Measurements from ENCODE around the gene SLC51B. TPM values are rescaled to one million over a fixed set of nuclear protein-coding genes. Genes with fewer than 3 reads are reported as not detected.

SLC51B gene
- total and polyA plus RNA-seq, 2 experiments from 2014 or later, result 6.5 to 8.6 TPM

- no peak overlapping the region for H3K4me3 ChIP-seq
- peak overlapping the region; percentile 93 for H3K27ac ChIP-seq
- 70% methylated on average over 13 of the region's 13 CpGs for WGBS (ENCODE audit: low lambda C conversion rate, missing lambda C conversion rate)
- no peaks in the 10 kb centered on the region for H3K9me3 ChIP-seq (ENCODE audit: low read depth)
- H4K20me1 ChIP-seq (ENCODE audit: insufficient read depth, poor library complexity, severe bottlenecking), result no peaks in the 10 kb centered on the region
- H2AFZ ChIP-seq, result no peak overlapping the region
- TF ChIP-seq EZH2phosphoT487 (IDR thresholded peaks at IDR 0.05; ENCODE audit: low read depth, severe bottlenecking, unreplicated experiment) (no peak), CTCF (IDR thresholded peaks at IDR 0.05; ENCODE audit: poor library complexity) (no peak), EZH2 (IDR thresholded peaks at IDR 0.05; ENCODE audit: borderline replicate concordance) (no peak)
- no peaks in the 10 kb centered on the region for H3K79me2 ChIP-seq
- no peaks in the 10 kb centered on the region for H3K36me3 ChIP-seq (replicated peaks; ENCODE audit: insufficient read depth, low read depth)
- no peak overlapping the region for H3K4me2 ChIP-seq
- H3K4me1 ChIP-seq (ENCODE audit: insufficient read depth), result peaks cover 59% of the 10 kb centered on the region
- H3K9me2 ChIP-seq (replicated peaks; ENCODE audit: insufficient read depth), result no peaks in the 10 kb centered on the region
- no peak for DNase-seq (ENCODE audit: low spot score)
- H3K27me3 ChIP-seq, result no peaks in the 10 kb centered on the region
Measured at GRCh38 chr15:65087873-65088642, 42.9 kb downstream of the SLC51B start.

GRCh38 chr15:65088643-65089021 lies 43.4 kb downstream of the SLC51B start:
- H3K79me2 ChIP-seq, result no peaks in the 10 kb centered on the region
- no peak overlapping the region for H2AFZ ChIP-seq
- no peaks in the 10 kb centered on the region for H3K36me3 ChIP-seq (replicated peaks; ENCODE audit: insufficient read depth, low read depth)
- H3K27me3 ChIP-seq, result no peaks in the 10 kb centered on the region
- peak overlapping the region; percentile 93 for H3K27ac ChIP-seq
- 33% methylated on average over 6 of the region's 6 CpGs for WGBS (ENCODE audit: low lambda C conversion rate, missing lambda C conversion rate)
- peak overlapping the region; percentile 52 for H3K4me2 ChIP-seq
- DNase-seq (ENCODE audit: low spot score), result no peak
- H3K4me1 ChIP-seq (ENCODE audit: insufficient read depth), result peaks cover 55% of the 10 kb centered on the region
- TF ChIP-seq CTCF (IDR thresholded peaks at IDR 0.05; ENCODE audit: poor library complexity), result no peak
- no peak for TF ChIP-seq EZH2 (IDR thresholded peaks at IDR 0.05; ENCODE audit: borderline replicate concordance)
- TF ChIP-seq EZH2phosphoT487 (IDR thresholded peaks at IDR 0.05; ENCODE audit: low read depth, severe bottlenecking, unreplicated experiment), result no peak
- H3K9me2 ChIP-seq (replicated peaks; ENCODE audit: insufficient read depth), result no peaks in the 10 kb centered on the region
- no peaks in the 10 kb centered on the region for H4K20me1 ChIP-seq (ENCODE audit: insufficient read depth, poor library complexity, severe bottlenecking)
- no peaks in the 10 kb centered on the region for H3K9me3 ChIP-seq (ENCODE audit: low read depth)
- no peak overlapping the region for H3K4me3 ChIP-seq

- no peaks in the 10 kb centered on the region for H4K20me1 ChIP-seq (ENCODE audit: insufficient read depth, poor library complexity, severe bottlenecking)
- TF ChIP-seq EZH2phosphoT487 (IDR thresholded peaks at IDR 0.05; ENCODE audit: low read depth, severe bottlenecking, unreplicated experiment), result no peak
- TF ChIP-seq CTCF (IDR thresholded peaks at IDR 0.05; ENCODE audit: poor library complexity), result no peak
- TF ChIP-seq EZH2 (IDR thresholded peaks at IDR 0.05; ENCODE audit: borderline replicate concordance), result no peak
- peaks cover 51% of the 10 kb centered on the region for H3K4me1 ChIP-seq (ENCODE audit: insufficient read depth)
- no peaks in the 10 kb centered on the region for H3K9me3 ChIP-seq (ENCODE audit: low read depth)
- H3K27me3 ChIP-seq, result no peaks in the 10 kb centered on the region
- peak; percentile 69 for DNase-seq (ENCODE audit: low spot score)
- H3K36me3 ChIP-seq (replicated peaks; ENCODE audit: insufficient read depth, low read depth), result no peaks in the 10 kb centered on the region
- 39% methylated on average over 5 of the region's 5 CpGs for WGBS (ENCODE audit: low lambda C conversion rate, missing lambda C conversion rate)
- H3K9me2 ChIP-seq (replicated peaks; ENCODE audit: insufficient read depth), result no peaks in the 10 kb centered on the region
- no peak overlapping the region for H2AFZ ChIP-seq
- peak overlapping the region; percentile 93 for H3K27ac ChIP-seq
- no peaks in the 10 kb centered on the region for H3K79me2 ChIP-seq
- no peak overlapping the region for H3K4me3 ChIP-seq
- H3K4me2 ChIP-seq, result peak overlapping the region; percentile 52
Measured at GRCh38 chr15:65089206-65089824, 44.1 kb downstream of the SLC51B start.

Measured in hepatocyte (in vitro differentiated cells).